Spleen (tissue), 11 donors: ENCODE results near the gene HCK. TPM values are rescaled to one million over a fixed set of nuclear protein-coding genes. Genes with fewer than 3 reads are reported as not detected.

Experiments used
- DNase-seq: peaks from one replicate; pipeline ENCODE4 v3.0.0-alpha.2; 2020
- H3K27ac ChIP-seq, 8 donors: fragments of 200-600 bp; sonication (generic) in 7 of 8; 1 replicate in 4 of 8; 2 replicates in 4 of 8; pipeline versions ENCODE4 v1.5.0 to v1.8.0; 2016 to 2021; ENCODE audit warnings: inconsistent platforms in 4 of 8, mild to moderate bottlenecking in 4 of 8, moderate library complexity in 1 of 8
- H3K27me3 ChIP-seq, 7 donors: fragments of 200-600 bp; sonication (generic) in 6 of 7; replicated peaks in 1 of 7; 1 replicate in 4 of 7; 2 replicates in 3 of 7; pipeline versions ENCODE4 v1.5.0 to v1.8.0; 2016 to 2021; ENCODE audit warnings: inconsistent platforms in 3 of 7, mild to moderate bottlenecking in 1 of 7
- H3K36me3 ChIP-seq, 6 donors: fragments of 200-600 bp; sonication (generic) in 5 of 6; 1 replicate in 4 of 6; 2 replicates in 2 of 6; pipeline versions ENCODE4 v1.5.0 to v1.8.0; 2016 to 2021; ENCODE audit warnings: inconsistent platforms in 2 of 6
- H3K4me1 ChIP-seq, 6 donors: fragments of 200-600 bp; sonication (generic) in 5 of 6; 1 replicate in 3 of 6; 2 replicates in 3 of 6; pipeline versions ENCODE4 v1.5.0 to v1.8.0; 2016 to 2021; ENCODE audit warnings: inconsistent platforms in 3 of 6
- H3K4me3 ChIP-seq, 8 donors: fragments of 200-600 bp; sonication (generic) in 7 of 8; 1 replicate in 4 of 8; 2 replicates in 4 of 8; pipeline versions ENCODE4 v1.5.0 to v1.8.0; 2016 to 2021; ENCODE audit warnings: inconsistent platforms in 4 of 8, mild to moderate bottlenecking in 4 of 8, moderate library complexity in 2 of 8
- H3K9me3 ChIP-seq, 8 donors: fragments of 200-600 bp; sonication (generic) in 7 of 8; 1 replicate in 4 of 8; 2 replicates in 4 of 8; pipeline versions ENCODE4 v1.5.0 to v1.8.0; 2016 to 2021; ENCODE audit warnings: inconsistent platforms in 4 of 8
- POLR2A ChIP-seq, 3 donors: fragments of 450-650 bp; IDR thresholded peaks; one replicate each; pipeline ENCODE4 v1.5.1; 2017; ENCODE audit warnings: antibody characterized with exemption in 3 of 3, mild to moderate bottlenecking in 1 of 3
- POLR2AphosphoS5 ChIP-seq, 3 donors: sonication (generic); formaldehyde crosslinking; IDR thresholded peaks; one replicate each; pipeline ENCODE4 v1.5.1; 2017; ENCODE audit warnings: antibody characterized with exemption in 3 of 3
- WGBS, 5 donors: extraction: QIAGEN DNeasy Blood & Tissue Kit in 3 of 5; methylation state at CpG; one replicate each; pipeline versions ENCODE4 v1.1.5 to v1.1.7; 2013 to 2018; 5-methylcytosine and 5-hydroxymethylcytosine counted together
- intact Hi-C: fragments of 100-400 bp; cut with DNase I; formaldehyde crosslinking; loops from one replicate; pipeline ENCODE4 v1.15.0; 2023; ENCODE audit warnings: low total_unique reads
- polyA plus RNA-seq, 3 donors: library from polyadenylated mRNA; stranded (reverse); fragments of 200-250 nt; gene quantifications; one replicate each; pipeline ENCODE4 v1.2.1, GENCODE V29; 2013
- total RNA-seq, 7 donors: library from RNA; depleted of rRNA in 3 of 7; stranded (reverse); fragments of >200 nt in 3 of 7; fragmentation: NEBNext Ultra II Directional in 4 of 7; extraction: Animal tissue kit (Norgen Biotek cat#: 25700) in 4 of 7; gene quantifications; one replicate each; pipeline versions ENCODE4 v1.1.0 to v1.2.1, GENCODE V29; 2016 to 2021
- TF ChIP-seq, protein P1 (sequence below), 11 experiments: fragments of 200-600 bp in 7 of 11; fragments of 450-650 bp in 4 of 11; sonication (generic) in 4 of 11; IDR thresholded peaks in 8 of 11; conservative IDR thresholded peaks in 3 of 11; 1 replicate in 7 of 11; 2 replicates in 4 of 11; pipeline versions ENCODE4 v1.4.0 to v1.8.0; 2016 to 2021; ENCODE audit warnings: antibody characterized with exemption in 11 of 11, inconsistent platforms in 4 of 11, mild to moderate bottlenecking in 1 of 11
- donor health status: healthy with polysubstance abuse.
- donor health status: DM: no; HTN: no; CAD: no; lungs with moderate emphysema.
- donor health status: DM: no; HTN: no; CAD: no.
- donor health status: Bipolar disorder and iron deficiency.
- donor health status: healthy.
- donor health status: DM: no; HTN: no; CAD: no.
- donor health status: DM: yes; HTN: yes; CAD: no.

Gene HCK
- total and polyA plus RNA-seq, 10 donors = 44.3 to 341 (median 151) TPM

DNA sequence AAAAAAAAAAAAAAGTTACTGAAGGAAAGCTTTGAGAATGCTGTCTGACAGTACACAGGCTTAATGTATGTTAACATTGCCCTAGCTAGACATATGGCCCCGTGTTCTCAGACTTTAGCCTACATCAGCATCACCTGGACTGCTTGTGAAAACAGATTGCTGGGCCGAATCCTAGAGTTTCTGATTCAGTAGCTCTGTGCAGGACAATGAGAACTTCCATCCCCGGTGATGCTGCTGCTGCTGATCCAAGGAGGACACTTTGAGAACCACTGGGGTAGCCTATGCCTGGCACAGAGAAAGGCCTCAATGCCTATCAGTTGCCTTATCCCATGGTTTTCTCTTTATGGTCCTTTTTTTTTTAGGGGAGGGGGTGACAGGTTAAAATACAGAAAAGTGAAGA lies 1.6 kb downstream of the HCK start:
- no peak for DNase-seq
- H3K36me3 ChIP-seq = peaks cover 0 to 22% (median 0%) of the 10 kb centered on the region in 6 donors
- peak overlapping the region; percentile 3 to 99 (median 94) for H3K27ac ChIP-seq
- H3K4me1 ChIP-seq = peaks cover 10 to 83% (median 32%) of the 10 kb centered on the region in 6 donors
- intact Hi-C loops = no loop called here
- H3K9me3 ChIP-seq = no peaks in the 10 kb centered on the region
- H3K4me3 ChIP-seq = peak overlapping the region in 6 of 8 donors; percentile 46 to 78 (median 52)
- TF ChIP-seq, protein P1, sequence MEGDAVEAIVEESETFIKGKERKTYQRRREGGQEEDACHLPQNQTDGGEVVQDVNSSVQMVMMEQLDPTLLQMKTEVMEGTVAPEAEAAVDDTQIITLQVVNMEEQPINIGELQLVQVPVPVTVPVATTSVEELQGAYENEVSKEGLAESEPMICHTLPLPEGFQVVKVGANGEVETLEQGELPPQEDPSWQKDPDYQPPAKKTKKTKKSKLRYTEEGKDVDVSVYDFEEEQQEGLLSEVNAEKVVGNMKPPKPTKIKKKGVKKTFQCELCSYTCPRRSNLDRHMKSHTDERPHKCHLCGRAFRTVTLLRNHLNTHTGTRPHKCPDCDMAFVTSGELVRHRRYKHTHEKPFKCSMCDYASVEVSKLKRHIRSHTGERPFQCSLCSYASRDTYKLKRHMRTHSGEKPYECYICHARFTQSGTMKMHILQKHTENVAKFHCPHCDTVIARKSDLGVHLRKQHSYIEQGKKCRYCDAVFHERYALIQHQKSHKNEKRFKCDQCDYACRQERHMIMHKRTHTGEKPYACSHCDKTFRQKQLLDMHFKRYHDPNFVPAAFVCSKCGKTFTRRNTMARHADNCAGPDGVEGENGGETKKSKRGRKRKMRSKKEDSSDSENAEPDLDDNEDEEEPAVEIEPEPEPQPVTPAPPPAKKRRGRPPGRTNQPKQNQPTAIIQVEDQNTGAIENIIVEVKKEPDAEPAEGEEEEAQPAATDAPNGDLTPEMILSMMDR (IDR thresholded peaks at IDR 0.05 in 8 of 11, conservative IDR thresholded peaks at IDR 0.05 in 3 of 11) = no peak
- no peak for TF ChIP-seq POLR2A (IDR thresholded peaks at IDR 0.05)
- no peak for TF ChIP-seq POLR2AphosphoS5 (IDR thresholded peaks at IDR 0.05)
- peaks cover 5 to 58% (median 21%) of the 10 kb centered on the region in 7 donors for H3K27me3 ChIP-seq
- WGBS, 5 donors = 75 to 86% (median 82%) methylated on average over 3 of the region's 3 CpGs

DNA sequence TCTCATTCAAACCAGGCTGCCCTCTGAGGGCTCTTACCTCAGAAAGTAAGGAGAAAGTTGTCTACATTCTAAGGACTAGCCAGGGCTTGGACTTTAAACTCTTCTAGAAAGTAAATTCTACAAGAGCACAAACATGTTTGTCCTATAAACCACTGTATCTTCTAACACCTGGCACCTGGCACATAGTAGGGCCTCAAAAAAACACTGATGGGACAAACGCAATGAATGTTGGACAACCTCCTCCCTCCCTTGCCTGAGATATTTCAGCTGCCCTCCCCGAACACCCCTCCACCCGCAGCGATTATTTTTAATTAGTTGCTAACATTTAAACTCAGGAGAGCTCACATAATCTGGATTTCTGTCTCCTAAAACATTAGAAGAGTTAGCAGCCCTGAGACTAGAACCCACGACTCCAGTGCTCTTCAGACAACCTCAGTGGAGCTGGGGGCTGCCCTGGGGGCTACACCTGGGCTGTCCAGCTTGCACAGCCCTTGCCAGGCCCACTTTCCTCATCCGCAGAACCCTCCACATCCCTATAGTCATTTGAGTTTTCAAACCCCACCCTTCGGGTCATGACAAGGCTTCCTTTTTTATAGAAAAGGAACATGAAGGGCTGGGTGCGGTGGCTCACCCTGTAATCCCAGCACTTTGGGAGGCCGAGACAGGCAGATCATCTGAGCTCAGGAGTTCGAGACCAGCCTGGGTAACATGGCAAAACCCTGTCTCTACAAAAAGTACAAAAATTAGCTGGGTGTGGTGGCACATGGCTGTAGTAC lies 4.9 kb downstream of the HCK start:
- WGBS, 5 donors = 66 to 80% (median 76%) methylated on average over 10 of the region's 10 CpGs
- intact Hi-C loops = no loop called here
- H3K36me3 ChIP-seq = peaks cover 0 to 34% (median 0%) of the 10 kb centered on the region in 6 donors
- H3K4me1 ChIP-seq = peaks cover 9 to 88% (median 22%) of the 10 kb centered on the region in 6 donors
- TF ChIP-seq, protein P1 (IDR thresholded peaks at IDR 0.05 in 8 of 11, conservative IDR thresholded peaks at IDR 0.05 in 3 of 11) = no peak
- no peak for TF ChIP-seq POLR2A (IDR thresholded peaks at IDR 0.05)
- TF ChIP-seq POLR2AphosphoS5 (IDR thresholded peaks at IDR 0.05) = no peak
- H3K4me3 ChIP-seq = no peak overlapping the region
- peaks cover 5 to 37% (median 20%) of the 10 kb centered on the region in 7 donors for H3K27me3 ChIP-seq
- DNase-seq = no peak
- peak overlapping the region in 7 of 8 donors; percentile 2 to 98 (median 67) for H3K27ac ChIP-seq
- no peaks in the 10 kb centered on the region for H3K9me3 ChIP-seq

DNA sequence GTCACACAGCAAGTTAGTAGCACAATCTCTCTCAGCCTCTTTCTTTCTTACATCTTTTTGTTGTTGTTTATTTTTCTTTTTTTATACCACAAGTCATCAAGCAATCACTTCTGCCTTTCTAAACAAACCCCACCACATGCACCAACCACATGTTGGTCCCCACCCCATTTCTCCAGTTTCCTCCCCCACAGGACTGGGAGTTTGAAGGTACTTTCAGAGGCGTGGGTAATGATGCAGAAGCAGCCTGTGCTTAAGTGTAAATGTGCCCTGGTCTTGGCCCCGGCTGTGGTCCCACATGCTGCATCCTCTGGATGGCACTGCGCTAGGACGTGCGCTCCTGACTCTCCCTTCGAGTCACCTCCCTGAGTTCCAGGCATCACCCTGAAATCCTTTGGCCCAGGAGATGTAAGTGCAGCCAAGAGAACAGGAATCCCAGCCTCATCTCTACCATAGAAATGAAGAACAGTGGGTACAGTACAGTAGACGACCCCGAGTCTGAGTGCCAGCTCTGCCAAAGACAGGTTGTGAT lies 5.7 kb downstream of the HCK start:
- peaks cover 0 to 34% (median 0%) of the 10 kb centered on the region in 6 donors for H3K36me3 ChIP-seq
- peak overlapping the region in 5 of 8 donors; percentile 43 to 98 (median 71) for H3K27ac ChIP-seq
- intact Hi-C loops = no loop called here
- no peak overlapping the region for H3K4me3 ChIP-seq
- no peak for DNase-seq
- H3K4me1 ChIP-seq = peaks cover 3 to 87% (median 14%) of the 10 kb centered on the region in 6 donors
- H3K9me3 ChIP-seq = no peaks in the 10 kb centered on the region
- 76 to 88% (median 80%) methylated on average over 8 of the region's 8 CpGs for WGBS, 5 donors
- peaks cover 0 to 29% (median 12%) of the 10 kb centered on the region in 7 donors for H3K27me3 ChIP-seq
- TF ChIP-seq POLR2A (IDR thresholded peaks at IDR 0.05) (no peak), POLR2AphosphoS5 (IDR thresholded peaks at IDR 0.05) (no peak)
- TF ChIP-seq, protein P1 (IDR thresholded peaks at IDR 0.05 in 8 of 11, conservative IDR thresholded peaks at IDR 0.05 in 3 of 11) = no peak

DNA sequence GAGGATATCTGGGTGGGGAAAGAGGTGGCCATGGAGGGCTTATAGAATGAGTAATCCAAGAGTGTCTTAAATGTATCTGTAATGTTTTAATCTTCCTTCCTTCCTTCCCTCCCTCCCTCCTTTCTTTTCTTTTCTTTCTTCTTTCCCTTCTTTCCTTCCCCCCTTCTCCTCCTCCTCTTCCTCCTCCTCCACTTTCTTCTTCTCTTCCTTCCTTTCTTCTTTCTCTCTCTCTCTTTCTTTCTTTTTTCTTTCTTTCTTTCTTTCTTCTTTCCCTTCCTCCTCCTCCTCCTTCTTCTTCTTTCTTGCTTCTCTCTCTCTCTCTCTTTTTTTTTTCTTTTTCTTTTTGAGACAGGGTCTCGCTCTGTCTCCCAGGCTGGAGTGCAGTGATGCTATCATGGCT lies 7.1 kb downstream of the HCK start:
- DNase-seq = no peak
- peaks cover 0 to 34% (median 0%) of the 10 kb centered on the region in 6 donors for H3K36me3 ChIP-seq
- peak overlapping the region in 4 of 8 donors; percentile 32 to 92 (median 76) for H3K27ac ChIP-seq
- intact Hi-C loops = no loop called here
- peaks cover 0 to 84% (median 8%) of the 10 kb centered on the region in 6 donors for H3K4me1 ChIP-seq
- no peaks in the 10 kb centered on the region for H3K9me3 ChIP-seq
- peaks cover 0 to 14% (median 0%) of the 10 kb centered on the region in 7 donors for H3K27me3 ChIP-seq
- WGBS, 5 donors = 86 to 96% (median 92%) methylated on average over 1 of the region's 1 CpG
- TF ChIP-seq POLR2AphosphoS5 (IDR thresholded peaks at IDR 0.05) (no peak), POLR2A (IDR thresholded peaks at IDR 0.05) (no peak)
- TF ChIP-seq, protein P1 (IDR thresholded peaks at IDR 0.05 in 8 of 11, conservative IDR thresholded peaks at IDR 0.05 in 3 of 11) = no peak
- no peak overlapping the region for H3K4me3 ChIP-seq
